ENCODE results near the gene TSPEAR.

GRCh38 chr21:44487831-44488230 is 223.5 kb downstream of the TSPEAR start:
- TF ChIP-seq, protein P1, sequence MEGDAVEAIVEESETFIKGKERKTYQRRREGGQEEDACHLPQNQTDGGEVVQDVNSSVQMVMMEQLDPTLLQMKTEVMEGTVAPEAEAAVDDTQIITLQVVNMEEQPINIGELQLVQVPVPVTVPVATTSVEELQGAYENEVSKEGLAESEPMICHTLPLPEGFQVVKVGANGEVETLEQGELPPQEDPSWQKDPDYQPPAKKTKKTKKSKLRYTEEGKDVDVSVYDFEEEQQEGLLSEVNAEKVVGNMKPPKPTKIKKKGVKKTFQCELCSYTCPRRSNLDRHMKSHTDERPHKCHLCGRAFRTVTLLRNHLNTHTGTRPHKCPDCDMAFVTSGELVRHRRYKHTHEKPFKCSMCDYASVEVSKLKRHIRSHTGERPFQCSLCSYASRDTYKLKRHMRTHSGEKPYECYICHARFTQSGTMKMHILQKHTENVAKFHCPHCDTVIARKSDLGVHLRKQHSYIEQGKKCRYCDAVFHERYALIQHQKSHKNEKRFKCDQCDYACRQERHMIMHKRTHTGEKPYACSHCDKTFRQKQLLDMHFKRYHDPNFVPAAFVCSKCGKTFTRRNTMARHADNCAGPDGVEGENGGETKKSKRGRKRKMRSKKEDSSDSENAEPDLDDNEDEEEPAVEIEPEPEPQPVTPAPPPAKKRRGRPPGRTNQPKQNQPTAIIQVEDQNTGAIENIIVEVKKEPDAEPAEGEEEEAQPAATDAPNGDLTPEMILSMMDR (IDR thresholded peaks at IDR 0.05) = peak in 2 of 5 experiments; percentile 22 to 30
- no peak for TF ChIP-seq POLR2A (IDR thresholded peaks at IDR 0.05)
- TF ChIP-seq EP300 (IDR thresholded peaks at IDR 0.05; ENCODE audit: low read depth) = no peak
- no peak for TF ChIP-seq POLR2AphosphoS5 (IDR thresholded peaks at IDR 0.05)
